A549 (cell line): Measurements from ENCODE around the gene CHPF2. TPM values are rescaled to one million over a fixed set of nuclear protein-coding genes. Genes with fewer than 3 reads are reported as not detected.

Source experiments
- ATAC-seq, 2 experiments: fragments of 200-7000 bp in 1 of 2; fragments of >200 bp in 1 of 2; cut with Nextera tagmentation in 1 of 2; cut with Tn5 transposase in 1 of 2; 3 replicates each; pipeline versions ENCODE4 v1.8.0 to v1.9.1; 2018 to 2020; ENCODE audit warnings: mild to moderate bottlenecking in 1 of 2, moderate library complexity in 1 of 2
- CTCF ChIA-PET: fragments of 300-600 bp; sonication (Branson Sonifier 250); formaldehyde crosslinking; extraction: SDS; loops from one replicate; lab custom pipeline; 2021; ENCODE audit warnings: antibody characterized with exemption, inconsistent platforms; lab: Yijun Ruan, JAX
- POLR2A ChIA-PET: fragments of 350-600 bp; formaldehyde crosslinking; extraction: SDS; loops from one replicate; lab custom pipeline; 2021; ENCODE audit warnings: antibody characterized with exemption, inconsistent platforms; lab: Yijun Ruan, JAX
- DNase-seq, 2 experiments: peaks; one replicate each; pipeline versions ENCODE4 v3.0.0 to v3.0.0-alpha.2; 2011 to 2016; ENCODE audit warnings: low read depth in 1 of 2, low spot score in 1 of 2
- FAIRE-seq: peaks from 2 replicates; lab custom pipeline; 2011; peaks lifted over from hg19 to GRCh38; lab: Jason Lieb, UNC
- H3K27ac ChIP-seq, 2 experiments: fragments of >200 bp; sonication (Bioruptor Twin); formaldehyde crosslinking; 3 replicates each; pipeline ENCODE4 v1.5.1; 2016 to 2017
- H3K4me1 ChIP-seq: fragments of >200 bp; sonication (Bioruptor Twin); formaldehyde crosslinking; 3 replicates; pipeline ENCODE4 v1.6.1; 2016
- H3K4me2 ChIP-seq: fragments of >200 bp; sonication (Bioruptor Twin); formaldehyde crosslinking; 3 replicates; pipeline ENCODE4 v1.6.1; 2016
- H3K4me3 ChIP-seq: fragments of >200 bp; sonication (Bioruptor Twin); formaldehyde crosslinking; 3 replicates; pipeline ENCODE4 v1.5.1; 2016
- H3K9me3 ChIP-seq: fragments of >200 bp; sonication (Bioruptor Twin); formaldehyde crosslinking; 3 replicates; pipeline ENCODE4 v1.6.1; 2016
- BHLHE40 ChIP-seq: IDR thresholded peaks from 2 replicates; pipeline ENCODE4 v1.6.1; 2012; ENCODE audit warnings: low read depth, low read length, inconsistent platforms
- CHD2 ChIP-seq: fragments of 150-350 bp; IDR thresholded peaks from 2 replicates; pipeline ENCODE4 v1.6.1; 2014; ENCODE audit warnings: low read length; ENCODE audit not compliant: partially characterized antibody
- CHD4 ChIP-seq: fragments of 200-600 bp; sonication (generic); IDR thresholded peaks from 2 replicates; pipeline ENCODE4 v1.6.1; 2016; ENCODE audit warnings: antibody characterized with exemption, mild to moderate bottlenecking, borderline replicate concordance
- EHF ChIP-seq: fragments of 250-450 bp; sonication (Bioruptor Pico); IDR thresholded peaks from 2 replicates; pipeline ENCODE4 v1.5.0; 2020; ENCODE audit warnings: mild to moderate bottlenecking
- EHMT2 ChIP-seq: fragments of 200-600 bp; sonication (generic); IDR thresholded peaks from 2 replicates; pipeline ENCODE4 v1.6.1; 2016; ENCODE audit warnings: antibody characterized with exemption, low read depth, mild to moderate bottlenecking, moderate library complexity
- FOSB ChIP-seq: fragments of 250-450 bp; sonication (Bioruptor Pico); IDR thresholded peaks from 2 replicates; pipeline ENCODE4 v1.5.0; 2020; ENCODE audit warnings: mild to moderate bottlenecking, moderate library complexity
- GATA3 ChIP-seq: IDR thresholded peaks from 2 replicates; pipeline ENCODE4 v1.6.1; 2012; ENCODE audit warnings: borderline replicate concordance
- HOXB5 ChIP-seq: fragments of 250-450 bp; sonication (Bioruptor Pico); IDR thresholded peaks from 2 replicates; pipeline ENCODE4 v1.5.0; 2020; ENCODE audit warnings: mild to moderate bottlenecking, moderate library complexity
- JUN ChIP-seq, 2 experiments: fragments of >200 bp; sonication (Bioruptor Twin); formaldehyde crosslinking; IDR thresholded peaks; 2 replicates in 1 of 2; 3 replicates in 1 of 2; pipeline ENCODE4 v1.6.1; 2016 to 2017
- MAFK ChIP-seq: fragments of 450-650 bp; IDR thresholded peaks from 2 replicates; pipeline ENCODE4 v1.6.1; 2014; ENCODE audit not compliant: partially characterized antibody
- MAZ ChIP-seq: fragments of 150-350 bp; IDR thresholded peaks from 2 replicates; pipeline ENCODE4 v1.6.1; 2014; ENCODE audit warnings: antibody characterized with exemption, low read depth, low read length, borderline replicate concordance
- NFE2L2 ChIP-seq: fragments of 150-350 bp; conservative IDR thresholded peaks from 2 replicates; pipeline ENCODE4 v1.6.1; 2014; ENCODE audit warnings: low read length
- NPAS2 ChIP-seq: fragments of 250-450 bp; sonication (Bioruptor Pico); IDR thresholded peaks from 2 replicates; pipeline ENCODE4 v1.8.0; 2022; ENCODE audit warnings: mild to moderate bottlenecking, moderate library complexity, borderline replicate concordance
- POLR2A ChIP-seq: IDR thresholded peaks from 2 replicates; pipeline ENCODE4 v1.6.1; 2012; ENCODE audit warnings: mild to moderate bottlenecking, low read length
- RNF2 ChIP-seq: fragments of 200-600 bp; sonication (generic); IDR thresholded peaks from 2 replicates; pipeline ENCODE4 v1.6.1; 2016; ENCODE audit warnings: low read depth, mild to moderate bottlenecking, antibody characterized with exemption, moderate library complexity, borderline replicate concordance
- SREBF2 ChIP-seq: fragments of 450-650 bp; IDR thresholded peaks from 2 replicates; pipeline ENCODE4 v1.6.1; 2014; ENCODE audit warnings: mild to moderate bottlenecking, moderate library complexity
- WGBS: methylation state at CpG from one replicate; pipeline ENCODE4 v1.1.6; 2017; ENCODE audit errors: missing lambda C conversion rate; 5-methylcytosine and 5-hydroxymethylcytosine counted together
- polyA plus RNA-seq, 4 experiments: library from polyadenylated mRNA; depleted of rRNA in 3 of 4; stranded (reverse); fragments of >200 nt; fragmentation: RNase III in 1 of 4; extraction: RNeasy Plus Mini Kit Qiagen cat#74134 plus additional on column Dnase treatment in 1 of 4; gene quantifications; 2 replicates in 3 of 4; 3 replicates in 1 of 4; pipeline ENCODE4 v1.2.3, GENCODE V29; 2011 to 2017
- TF ChIP-seq, protein P1 (sequence below): fragments of >200 bp; sonication (Bioruptor Twin); formaldehyde crosslinking; IDR thresholded peaks from 3 replicates; pipeline ENCODE4 v1.6.1; 2016

Gene CHPF2
- polyA plus RNA-seq, 2 of the 4 experiments (the other 2 are of a cell fraction): 14.9 to 29.6 TPM

DNA sequence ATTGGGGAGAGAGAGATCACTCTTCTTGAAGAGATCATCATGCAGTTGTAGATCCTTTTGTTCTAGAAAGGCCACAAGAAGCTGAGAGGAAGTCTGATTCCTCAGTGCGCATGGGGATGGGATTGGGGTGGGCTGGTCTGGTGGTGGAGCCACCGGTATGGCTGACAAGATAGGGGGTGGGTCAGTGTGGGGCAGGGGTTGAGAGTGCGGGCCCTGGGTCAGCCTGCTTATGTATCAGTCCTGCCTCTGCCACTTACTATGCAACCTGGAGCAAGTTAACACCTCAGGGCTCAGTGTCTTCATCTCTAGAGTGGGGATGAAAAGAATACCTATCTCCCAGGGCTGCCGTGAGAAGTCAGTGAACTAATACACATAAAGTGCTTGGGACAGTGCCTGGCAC lies 8.3 kb downstream of the CHPF2 start:
- WGBS: 90% methylated on average over 4 of the region's 4 CpGs
- H3K4me2 ChIP-seq: no peak overlapping the region
- H3K4me1 ChIP-seq: peaks cover 23% of the 10 kb centered on the region
- no peaks in the 10 kb centered on the region for H3K9me3 ChIP-seq
- peak overlapping the region; percentile 44 to 77; a peak in 5 of 6 replicates for H3K27ac ChIP-seq
- DNase-seq (no peak), FAIRE-seq (no peak), ATAC-seq (no peak)
- no peak for TF ChIP-seq MAFK
- no peak for TF ChIP-seq CHD4
- no peak for TF ChIP-seq HOXB5
- no peak for TF ChIP-seq FOSB
- no peak for TF ChIP-seq EHMT2
- TF ChIP-seq RNF2: no peak
- TF ChIP-seq GATA3: no peak
- no peak for TF ChIP-seq BHLHE40
- TF ChIP-seq CHD2: no peak
- TF ChIP-seq, protein P1, sequence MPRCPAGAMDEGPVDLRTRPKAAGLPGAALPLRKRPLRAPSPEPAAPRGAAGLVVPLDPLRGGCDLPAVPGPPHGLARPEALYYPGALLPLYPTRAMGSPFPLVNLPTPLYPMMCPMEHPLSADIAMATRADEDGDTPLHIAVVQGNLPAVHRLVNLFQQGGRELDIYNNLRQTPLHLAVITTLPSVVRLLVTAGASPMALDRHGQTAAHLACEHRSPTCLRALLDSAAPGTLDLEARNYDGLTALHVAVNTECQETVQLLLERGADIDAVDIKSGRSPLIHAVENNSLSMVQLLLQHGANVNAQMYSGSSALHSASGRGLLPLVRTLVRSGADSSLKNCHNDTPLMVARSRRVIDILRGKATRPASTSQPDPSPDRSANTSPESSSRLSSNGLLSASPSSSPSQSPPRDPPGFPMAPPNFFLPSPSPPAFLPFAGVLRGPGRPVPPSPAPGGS: no peak
- CTCF ChIA-PET: interaction anchor here (1.5 kb wide), 1 partner anchor 13 kb away, joined by 3 read pairs; the partner anchor contains the start of gene ABCF2
- H3K4me3 ChIP-seq: no peak overlapping the region
- POLR2A ChIA-PET: interaction anchor here (0.6 to 1.2 kb wide), 2 partner anchors 13 to 181 kb away, joined by 3 to 8 read pairs; partner anchors contain the start of genes ABCF2 and SLC4A2

DNA sequence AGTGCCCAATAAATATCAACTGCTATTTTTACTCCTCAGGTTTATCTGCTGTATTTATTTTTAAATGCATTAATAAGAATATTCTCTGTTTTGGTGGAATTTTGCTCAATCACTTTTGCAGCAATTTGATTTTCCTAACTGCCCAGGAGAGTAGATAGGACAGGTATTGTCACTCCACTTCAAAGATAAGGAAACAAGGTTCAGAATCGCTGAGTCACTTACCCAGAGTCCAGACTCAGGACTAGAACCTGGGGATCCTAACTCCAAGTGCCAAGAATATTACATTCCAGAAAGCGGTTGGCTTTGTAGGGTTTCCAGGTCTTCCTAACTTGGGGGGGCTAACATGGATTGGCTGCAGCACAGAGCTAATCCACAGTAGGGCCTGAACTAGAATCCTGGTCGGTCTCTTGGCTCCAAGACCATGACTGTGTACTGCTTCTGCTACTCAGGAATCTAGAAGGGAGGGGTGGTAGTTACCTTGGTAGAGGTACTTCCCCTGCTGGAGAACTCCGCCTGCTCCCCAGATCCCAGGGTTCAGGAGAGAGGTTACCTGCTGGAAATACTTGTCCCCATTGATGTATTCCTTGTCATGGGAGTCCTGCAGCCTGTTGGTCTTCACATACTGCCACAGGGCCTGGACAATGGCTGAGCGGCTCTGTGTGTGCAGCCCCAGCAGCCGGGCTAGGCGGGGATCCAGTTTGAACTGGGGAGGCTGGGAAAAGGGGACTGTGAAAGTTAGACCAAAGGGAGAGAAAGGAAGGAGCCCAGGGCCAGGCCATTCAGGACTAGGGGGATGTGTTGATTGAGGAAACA lies 8.9 kb downstream of the CHPF2 start:
- peak overlapping the region; percentile 44 to 77; a peak in 5 of 6 replicates for H3K27ac ChIP-seq
- CTCF ChIA-PET: interaction anchor here (1.0 to 5.3 kb wide), 3 partner anchors 14 to 118 kb away, joined by 3 to 60 read pairs (median 5); partner anchors contain the start of gene ABCF2
- POLR2A ChIA-PET: interaction anchor here (2.0 kb wide), 1 partner anchor 8 kb away, joined by 9 read pairs; the partner anchor contains the start of gene CHPF2

DNA sequence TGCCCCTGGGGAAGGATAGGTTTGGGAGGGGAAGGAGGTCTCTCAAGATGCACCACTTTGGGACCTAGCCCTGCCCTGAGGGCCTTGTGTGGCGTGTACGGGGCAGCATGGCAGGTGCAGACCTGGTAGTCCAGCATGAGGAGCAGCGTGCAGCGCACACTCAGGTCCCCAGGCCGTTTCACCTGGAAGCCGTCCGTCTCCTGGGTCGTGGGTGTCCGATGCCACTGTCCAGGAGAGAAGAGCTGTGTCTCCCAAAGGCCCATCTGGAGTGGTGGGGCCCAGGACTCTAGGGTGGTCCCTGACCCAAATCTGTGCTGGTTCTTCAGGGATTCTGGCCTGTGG lies 9.4 kb downstream of the CHPF2 start:
- H3K27ac ChIP-seq: peak overlapping the region in 1 of 2 experiments; percentile 77; a peak in 1 of 6 replicates
- no peak for TF ChIP-seq BHLHE40
- ChIA-PET POLR2A (interaction anchor here (1.3 to 2.0 kb wide), 2 partner anchors 9 to 10 kb away, joined by 5 to 9 read pairs; partner anchors contain the start of gene CHPF2), CTCF (interaction anchor here (1.0 to 5.3 kb wide), 5 partner anchors 9 to 118 kb away, joined by 3 to 60 read pairs (median 5); no protein-coding TSS in a partner anchor)
- ATAC-seq (no peak), FAIRE-seq (no peak), DNase-seq (no peak)
- WGBS: 92% methylated on average over 8 of the region's 9 CpGs
- no peak overlapping the region for H3K4me3 ChIP-seq
- H3K4me2 ChIP-seq: no peak overlapping the region
- peaks cover 35% of the 10 kb centered on the region for H3K4me1 ChIP-seq
- H3K9me3 ChIP-seq: no peaks in the 10 kb centered on the region

More for the DNA sequence above, 8.9 kb downstream of the CHPF2 start:
- no peak overlapping the region for H3K4me3 ChIP-seq
- no peak overlapping the region for H3K4me2 ChIP-seq
- TF ChIP-seq HOXB5 (no peak), FOSB (no peak), MAZ (no peak), POLR2A (no peak), CHD4 (no peak), MAFK (peak; percentile 83), NFE2L2 (peak; percentile 77), NPAS2 (CRISPR knock-in tag) (no peak), SREBF2 (no peak), JUN (IDR thresholded peaks at IDR 0.05) (no peak), EHF (CRISPR knock-in tag) (no peak)
- FAIRE-seq (no peak), ATAC-seq (no peak), DNase-seq (no peak)
- H3K4me1 ChIP-seq: peaks cover 29% of the 10 kb centered on the region
- WGBS: 97% methylated on average over 6 of the region's 7 CpGs
- H3K9me3 ChIP-seq: no peaks in the 10 kb centered on the region
